CD4-positive, alpha-beta T cell treated with Interleukin-6 at 100 ng/mL for 8 hours (primary cell): ENCODE data around the gene ZBED1.
"Not testable (repeated sequence)": the region's sequence is repeated elsewhere in the genome, so short reads cannot be mapped to it uniquely, and the experiment has no call there.

Source experiments
- DNase-seq: peaks from one replicate; pipeline ENCODE4 v3.0.0-alpha.2; 2020; ENCODE audit warnings: mixed read lengths, low spot score

ZBED1 gene

GRCh38 chrX:2500803-2501558 is at the start of gene ZBED1, which contains the start of gene DHRSX:
ZBED1 (minus strand) TSS chrX:2500976; CDS start chrX:2490719, 10,257 bp downstream.
DHRSX (minus strand) TSS chrX:2500976; CDS start chrX:2500925, 51 bp downstream.
- DNase-seq: peak; percentile 26

- DNase-seq: no peak
Measured at GRCh38 chrX:2549876-2550275, 49.1 kb upstream of the ZBED1 start.

- DNase-seq: no peak
Measured at GRCh38 chrX:2548711-2549423, 48.1 kb upstream of the ZBED1 start.

- no peak for DNase-seq
Measured at GRCh38 chrX:2547736-2548135, 47.0 kb upstream of the ZBED1 start.

- no peak for DNase-seq
Measured at GRCh38 chrX:2546496-2546895, 45.7 kb upstream of the ZBED1 start.

- DNase-seq: no peak
Measured at GRCh38 chrX:2545144-2545543, 44.4 kb upstream of the ZBED1 start.

GRCh38 chrX:2542826-2543521 is 42.2 kb upstream of the ZBED1 start:
- no peak for DNase-seq

- no peak for DNase-seq
Measured at GRCh38 chrX:2541603-2542002, 40.8 kb upstream of the ZBED1 start.

GRCh38 chrX:2540426-2540947 is 39.7 kb upstream of the ZBED1 start:
- DNase-seq: no peak

- no peak for DNase-seq
Measured at GRCh38 chrX:2539586-2539985, 38.8 kb upstream of the ZBED1 start.

GRCh38 chrX:2538031-2538757 is 37.4 kb upstream of the ZBED1 start:
- DNase-seq: no peak

GRCh38 chrX:2536974-2537373 is 36.2 kb upstream of the ZBED1 start:
- no peak for DNase-seq

GRCh38 chrX:2536141-2536540 is 35.4 kb upstream of the ZBED1 start:
- no peak for DNase-seq

GRCh38 chrX:2534261-2535021 is 33.7 kb upstream of the ZBED1 start:
- DNase-seq: not testable (repeated sequence)

- no peak for DNase-seq
Measured at GRCh38 chrX:2533424-2533823, 32.6 kb upstream of the ZBED1 start.

- no peak for DNase-seq
Measured at GRCh38 chrX:2526390-2526789, 25.6 kb upstream of the ZBED1 start.

GRCh38 chrX:2523911-2524310 is 23.1 kb upstream of the ZBED1 start:
- no peak for DNase-seq

GRCh38 chrX:2521927-2522386 is 21.2 kb upstream of the ZBED1 start:
- DNase-seq: no peak

GRCh38 chrX:2521092-2521926 is 20.5 kb upstream of the ZBED1 start:
- DNase-seq: no peak

- DNase-seq: no peak
Measured at GRCh38 chrX:2520539-2520938, 19.8 kb upstream of the ZBED1 start.
